ENCODE data around the gene PRKG1. TPM values are rescaled to one million over a fixed set of nuclear protein-coding genes. Genes with fewer than 3 reads are reported as not detected.
"Not testable (repeated sequence)": the region's sequence is repeated elsewhere in the genome, so short reads cannot be mapped to it uniquely, and the experiment has no call there.

The PRKG1 gene
- polyA plus RNA-seq, 1 donor = 38.2 TPM

GRCh38 chr10:51422311-51423120 is 348.2 kb downstream of the PRKG1 start:
- peak; percentile 46 for DNase-seq (ENCODE audit: low read depth)

GRCh38 chr10:51423121-51423452 is 348.8 kb downstream of the PRKG1 start:
- no peak for DNase-seq (ENCODE audit: low read depth)

- no peak for DNase-seq (ENCODE audit: low read depth)
Measured at GRCh38 chr10:51425431-51425830, 351.1 kb downstream of the PRKG1 start.

- DNase-seq (ENCODE audit: low read depth) = no peak
Measured at GRCh38 chr10:51427758-51428157, 353.5 kb downstream of the PRKG1 start.

GRCh38 chr10:51430506-51430905 is 356.2 kb downstream of the PRKG1 start:
- DNase-seq (ENCODE audit: low read depth) = no peak

GRCh38 chr10:51433949-51434475 is 359.7 kb downstream of the PRKG1 start:
- DNase-seq (ENCODE audit: low read depth) = no peak

- DNase-seq (ENCODE audit: low read depth) = no peak
Measured at GRCh38 chr10:51436805-51437204, 362.5 kb downstream of the PRKG1 start.

- no peak for DNase-seq (ENCODE audit: low read depth)
Measured at GRCh38 chr10:51439645-51440044, 365.4 kb downstream of the PRKG1 start.

- DNase-seq (ENCODE audit: low read depth) = no peak
Measured at GRCh38 chr10:51445588-51445987, 371.3 kb downstream of the PRKG1 start.

- no peak for DNase-seq (ENCODE audit: low read depth)
Measured at GRCh38 chr10:51447119-51447518, 372.8 kb downstream of the PRKG1 start.

- not testable (repeated sequence) for DNase-seq (ENCODE audit: low read depth)
Measured at GRCh38 chr10:51455762-51456161, 381.5 kb downstream of the PRKG1 start.

GRCh38 chr10:51459476-51459875 is 385.2 kb downstream of the PRKG1 start:
- DNase-seq (ENCODE audit: low read depth) = no peak

- no peak for DNase-seq (ENCODE audit: low read depth)
Measured at GRCh38 chr10:51462076-51462779, 387.9 kb downstream of the PRKG1 start.

GRCh38 chr10:51468424-51468823 is 394.1 kb downstream of the PRKG1 start:
- no peak for DNase-seq (ENCODE audit: low read depth)

- no peak for DNase-seq (ENCODE audit: low read depth)
Measured at GRCh38 chr10:51469686-51470085, 395.4 kb downstream of the PRKG1 start.

GRCh38 chr10:51471271-51471670 is 397.0 kb downstream of the PRKG1 start:
- no peak for DNase-seq (ENCODE audit: low read depth)

GRCh38 chr10:51472154-51472553 is 397.9 kb downstream of the PRKG1 start:
- no peak for DNase-seq (ENCODE audit: low read depth)

GRCh38 chr10:51479711-51480110 is 405.4 kb downstream of the PRKG1 start:
- no peak for DNase-seq (ENCODE audit: low read depth)

GRCh38 chr10:51485668-51486067 is 411.4 kb downstream of the PRKG1 start:
- DNase-seq (ENCODE audit: low read depth) = no peak

- peak; percentile 25 for DNase-seq (ENCODE audit: low read depth)
Measured at GRCh38 chr10:51487576-51487975, 413.3 kb downstream of the PRKG1 start.

- DNase-seq (ENCODE audit: low read depth) = no peak
Measured at GRCh38 chr10:51488766-51489408, 414.6 kb downstream of the PRKG1 start.

- DNase-seq (ENCODE audit: low read depth) = no peak
Measured at GRCh38 chr10:51498424-51498823, 424.1 kb downstream of the PRKG1 start.

GRCh38 chr10:51501396-51501795 is 427.1 kb downstream of the PRKG1 start:
- no peak for DNase-seq (ENCODE audit: low read depth)
